ENCODE data around the gene MED8. TPM values are rescaled to one million over a fixed set of nuclear protein-coding genes. Genes with fewer than 3 reads are reported as not detected.

MED8 gene
- total and polyA plus RNA-seq, 9 of the 15 experiments (the other 6 are each of a cell fraction or from before 2014, with no cell fraction given), result 23.0 to 120 (median 56.4) TPM

DNA sequence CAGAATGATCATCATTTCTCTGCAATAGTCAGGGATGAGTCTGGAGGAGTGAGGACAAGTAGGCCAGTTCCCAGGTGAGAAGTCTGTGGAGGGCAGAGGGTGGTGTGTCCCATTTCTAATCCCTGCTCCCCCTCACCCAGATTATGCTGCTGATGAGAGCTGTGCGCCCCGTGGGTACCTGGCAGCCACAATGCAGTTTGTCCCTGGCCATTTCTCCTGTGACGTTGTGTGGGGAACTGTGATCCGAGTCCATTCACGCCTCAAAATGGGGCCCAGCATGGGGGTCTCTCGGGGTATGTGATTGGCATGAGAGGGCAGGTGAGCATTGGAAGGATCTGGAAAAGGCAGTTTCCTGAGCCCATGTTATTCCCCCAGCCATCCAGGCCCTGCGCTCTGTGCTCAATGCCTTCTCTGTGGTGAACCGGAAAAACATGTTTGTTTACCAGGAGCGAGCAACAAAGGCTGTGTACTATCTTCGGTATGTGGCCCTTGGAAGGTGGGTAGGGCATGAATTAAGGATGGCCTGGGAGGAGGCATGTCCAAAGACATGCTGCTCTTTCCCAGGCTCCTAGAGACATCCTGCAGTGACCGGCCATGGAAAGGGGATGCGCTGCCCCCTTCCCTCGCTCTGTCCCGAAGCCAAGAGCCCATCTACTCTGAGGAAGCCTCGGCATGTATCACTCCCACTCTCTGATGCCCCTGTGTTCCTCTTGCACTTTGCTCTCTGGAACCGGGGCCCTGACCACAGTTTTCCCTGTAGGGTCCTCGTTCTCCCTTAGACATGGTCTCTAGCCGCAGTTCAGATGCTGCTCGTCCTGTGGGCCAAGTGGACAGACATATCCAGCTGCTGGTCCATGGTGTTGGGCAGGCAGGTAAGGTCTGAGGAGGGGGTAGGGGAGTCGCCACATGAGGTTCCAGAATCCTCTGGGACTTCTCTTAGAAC, 47.7 kb upstream of the MED8 start:
- Histone ChIP-seq H4K20me1 (replicated peaks; ENCODE audit: control insufficient read depth, insufficient read depth, low read length) (no peaks in the 10 kb centered on the region), H3K9me3 (replicated peaks; ENCODE audit: control insufficient read depth, insufficient read depth, low read depth, low read length) (no peaks in the 10 kb centered on the region), H3K27ac (ENCODE audit: extremely low read depth, low read depth, low read length) (no peak overlapping the region), H3K4me1 (replicated peaks in 1 of 2; ENCODE audit: control insufficient read depth in 2 of 2, insufficient read depth in 2 of 2, low read length in 2 of 2) (no peaks in the 10 kb centered on the region), H3K4me2 (ENCODE audit: insufficient read depth, low read length) (no peak overlapping the region), H3K79me2 (ENCODE audit: control insufficient read depth, insufficient read depth, low read length) (no peaks in the 10 kb centered on the region), H2AFZ (ENCODE audit: low read depth, low read length) (no peak overlapping the region), H3K9ac (ENCODE audit: insufficient read depth in 1 of 2, low read depth in 2 of 2, low read length in 2 of 2) (no peak overlapping the region), H3K4me3 (no peak overlapping the region), H3K9me1 (ENCODE audit: control insufficient read depth, insufficient read depth, low read length) (no peaks in the 10 kb centered on the region), H3K27me3 (ENCODE audit: control insufficient read depth in 2 of 2, insufficient read depth in 2 of 2, low read length in 2 of 2) (no peaks in the 10 kb centered on the region), H3K36me3 (ENCODE audit: control insufficient read depth, insufficient read depth, low read length) (peaks cover 35% of the 10 kb centered on the region; the same call in 2 of the 3 replicates)
- TF ChIP-seq ZNF124 (CRISPR knock-in tag; IDR thresholded peaks at IDR 0.05) (no peak), U2AF1 (optimal IDR thresholded peaks at IDR 0.05; ENCODE audit: low read depth, low read length) (no peak), ZNF778 (CRISPR knock-in tag; IDR thresholded peaks at IDR 0.05) (no peak), ZNF146 (CRISPR knock-in tag; IDR thresholded peaks at IDR 0.05; ENCODE audit: unreplicated experiment) (no peak), PHF20 (IDR thresholded peaks at IDR 0.05; ENCODE audit: partially characterized antibody) (no peak), SMARCE1 (IDR thresholded peaks at IDR 0.05) (no peak), ZNF561 (CRISPR knock-in tag; conservative IDR thresholded peaks at IDR 0.05) (no peak), ZNF12 (CRISPR knock-in tag; IDR thresholded peaks at IDR 0.05) (no peak), JUNB (CRISPR knock-in tag; conservative IDR thresholded peaks at IDR 0.05) (no peak), CBFB (CRISPR knock-in tag; IDR thresholded peaks at IDR 0.05) (no peak), LARP7 (IDR thresholded peaks at IDR 0.05) (no peak)
- TF ChIP-seq, protein P1, sequence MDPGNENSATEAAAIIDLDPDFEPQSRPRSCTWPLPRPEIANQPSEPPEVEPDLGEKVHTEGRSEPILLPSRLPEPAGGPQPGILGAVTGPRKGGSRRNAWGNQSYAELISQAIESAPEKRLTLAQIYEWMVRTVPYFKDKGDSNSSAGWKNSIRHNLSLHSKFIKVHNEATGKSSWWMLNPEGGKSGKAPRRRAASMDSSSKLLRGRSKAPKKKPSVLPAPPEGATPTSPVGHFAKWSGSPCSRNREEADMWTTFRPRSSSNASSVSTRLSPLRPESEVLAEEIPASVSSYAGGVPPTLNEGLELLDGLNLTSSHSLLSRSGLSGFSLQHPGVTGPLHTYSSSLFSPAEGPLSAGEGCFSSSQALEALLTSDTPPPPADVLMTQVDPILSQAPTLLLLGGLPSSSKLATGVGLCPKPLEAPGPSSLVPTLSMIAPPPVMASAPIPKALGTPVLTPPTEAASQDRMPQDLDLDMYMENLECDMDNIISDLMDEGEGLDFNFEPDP (CRISPR knock-in tag; IDR thresholded peaks at IDR 0.05), result no peak
- TF ChIP-seq, protein P2, sequence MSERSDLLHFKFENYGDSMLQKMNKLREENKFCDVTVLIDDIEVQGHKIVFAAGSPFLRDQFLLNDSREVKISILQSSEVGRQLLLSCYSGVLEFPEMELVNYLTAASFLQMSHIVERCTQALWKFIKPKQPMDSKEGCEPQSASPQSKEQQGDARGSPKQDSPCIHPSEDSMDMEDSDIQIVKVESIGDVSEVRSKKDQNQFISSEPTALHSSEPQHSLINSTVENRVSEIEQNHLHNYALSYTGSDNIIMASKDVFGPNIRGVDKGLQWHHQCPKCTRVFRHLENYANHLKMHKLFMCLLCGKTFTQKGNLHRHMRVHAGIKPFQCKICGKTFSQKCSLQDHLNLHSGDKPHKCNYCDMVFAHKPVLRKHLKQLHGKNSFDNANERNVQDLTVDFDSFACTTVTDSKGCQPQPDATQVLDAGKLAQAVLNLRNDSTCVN (CRISPR knock-in tag; IDR thresholded peaks at IDR 0.05), result no peak
- TF ChIP-seq, protein P3, sequence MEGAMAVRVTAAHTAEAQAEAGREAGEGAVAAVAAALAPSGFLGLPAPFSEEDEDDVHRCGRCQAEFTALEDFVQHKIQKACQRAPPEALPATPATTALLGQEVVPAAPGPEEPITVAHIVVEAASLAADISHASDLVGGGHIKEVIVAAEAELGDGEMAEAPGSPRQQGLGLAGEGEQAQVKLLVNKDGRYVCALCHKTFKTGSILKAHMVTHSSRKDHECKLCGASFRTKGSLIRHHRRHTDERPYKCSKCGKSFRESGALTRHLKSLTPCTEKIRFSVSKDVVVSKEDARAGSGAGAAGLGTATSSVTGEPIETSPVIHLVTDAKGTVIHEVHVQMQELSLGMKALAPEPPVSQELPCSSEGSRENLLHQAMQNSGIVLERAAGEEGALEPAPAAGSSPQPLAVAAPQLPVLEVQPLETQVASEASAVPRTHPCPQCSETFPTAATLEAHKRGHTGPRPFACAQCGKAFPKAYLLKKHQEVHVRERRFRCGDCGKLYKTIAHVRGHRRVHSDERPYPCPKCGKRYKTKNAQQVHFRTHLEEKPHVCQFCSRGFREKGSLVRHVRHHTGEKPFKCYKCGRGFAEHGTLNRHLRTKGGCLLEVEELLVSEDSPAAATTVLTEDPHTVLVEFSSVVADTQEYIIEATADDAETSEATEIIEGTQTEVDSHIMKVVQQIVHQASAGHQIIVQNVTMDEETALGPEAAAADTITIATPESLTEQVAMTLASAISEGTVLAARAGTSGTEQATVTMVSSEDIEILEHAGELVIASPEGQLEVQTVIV (CRISPR knock-in tag; IDR thresholded peaks at IDR 0.05; ENCODE audit: borderline replicate concordance), result no peak
- TF ChIP-seq, protein P4, sequence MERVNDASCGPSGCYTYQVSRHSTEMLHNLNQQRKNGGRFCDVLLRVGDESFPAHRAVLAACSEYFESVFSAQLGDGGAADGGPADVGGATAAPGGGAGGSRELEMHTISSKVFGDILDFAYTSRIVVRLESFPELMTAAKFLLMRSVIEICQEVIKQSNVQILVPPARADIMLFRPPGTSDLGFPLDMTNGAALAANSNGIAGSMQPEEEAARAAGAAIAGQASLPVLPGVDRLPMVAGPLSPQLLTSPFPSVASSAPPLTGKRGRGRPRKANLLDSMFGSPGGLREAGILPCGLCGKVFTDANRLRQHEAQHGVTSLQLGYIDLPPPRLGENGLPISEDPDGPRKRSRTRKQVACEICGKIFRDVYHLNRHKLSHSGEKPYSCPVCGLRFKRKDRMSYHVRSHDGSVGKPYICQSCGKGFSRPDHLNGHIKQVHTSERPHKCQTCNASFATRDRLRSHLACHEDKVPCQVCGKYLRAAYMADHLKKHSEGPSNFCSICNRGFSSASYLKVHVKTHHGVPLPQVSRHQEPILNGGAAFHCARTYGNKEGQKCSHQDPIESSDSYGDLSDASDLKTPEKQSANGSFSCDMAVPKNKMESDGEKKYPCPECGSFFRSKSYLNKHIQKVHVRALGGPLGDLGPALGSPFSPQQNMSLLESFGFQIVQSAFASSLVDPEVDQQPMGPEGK (CRISPR knock-in tag; IDR thresholded peaks at IDR 0.05; ENCODE audit: borderline replicate concordance), result no peak
- ChIA-PET POLR2A (interaction anchor here (1.1 to 1.3 kb wide), 2 partner anchors 13 to 23 kb away, joined by 3 to 5 read pairs; no protein-coding TSS in a partner anchor), CTCF (ENCODE audit: low intra/inter-chr PET ratio) (no interaction called here)
- BruUV-seq (replicated peaks), result no TSS peak
- FAIRE-seq, result no peak
- ATAC-seq, result no peak
- DNase-seq (ENCODE audit: extremely low read depth in 1 of 4, low spot score in 3 of 4), result no peak
- 74% methylated on average over 18 of the region's 20 CpGs for WGBS (ENCODE audit: insufficient coverage, low coverage, missing lambda C conversion rate)
- intact Hi-C loops (cut with micrococcal nuclease) (no loop called here), in situ Hi-C loops (cut with MboI) (no loop called here)
